Measurements from ENCODE around the gene ATF7IP2. TPM values are rescaled to one million over a fixed set of nuclear protein-coding genes. Genes with fewer than 3 reads are reported as not detected.

The ATF7IP2 gene
- total and polyA plus RNA-seq, 2 of the 13 experiments (the other 11 are each of a cell fraction or from before 2014, with no cell fraction given) = 117 to 217 TPM

- TF ChIP-seq NFYB (CRISPR knock-in tag; IDR thresholded peaks at IDR 0.05) = no peak
- no peak for TF ChIP-seq SMARCC2 (IDR thresholded peaks at IDR 0.05)
- no peak for TF ChIP-seq SRSF9 (IDR thresholded peaks at IDR 0.05; ENCODE audit: borderline replicate concordance, insufficient read depth, low read depth, low read length, poor library complexity, severe bottlenecking)
- TF ChIP-seq SAP130 (CRISPR knock-in tag; IDR thresholded peaks at IDR 0.05; ENCODE audit: low read depth) = peak; percentile 46
- TF ChIP-seq PAF1 (CRISPR knock-in tag; IDR thresholded peaks at IDR 0.05) = no peak
- TF ChIP-seq ZBTB14 (CRISPR knock-in tag; IDR thresholded peaks at IDR 0.05) = no peak
- no peak for TF ChIP-seq ISX (CRISPR knock-in tag; conservative IDR thresholded peaks at IDR 0.05)
- TF ChIP-seq SRF (IDR thresholded peaks at IDR 0.05; ENCODE audit: low read depth, low read length) = no peak
- TF ChIP-seq FOXO4 (CRISPR knock-in tag; conservative IDR thresholded peaks at IDR 0.05) = no peak
- peak; percentile 73 for TF ChIP-seq ZFP36 (IDR thresholded peaks at IDR 0.05; ENCODE audit: borderline replicate concordance, low read depth, low read length, partially characterized antibody)
- no peak for TF ChIP-seq ZC3H13 (CRISPR knock-in tag; IDR thresholded peaks at IDR 0.05)
- no peak for TF ChIP-seq ZNF512 (CRISPR knock-in tag; IDR thresholded peaks at IDR 0.05)
- peak; percentile 69; the same call in 1 of the 2 replicates for TF ChIP-seq SMAD3 (CRISPR knock-in tag; IDR thresholded peaks at IDR 0.05)
- TF ChIP-seq RCOR2 (CRISPR knock-in tag; IDR thresholded peaks at IDR 0.05) = 0 out of 2 replicates have a peak, but pooled peaks have one; percentile 48
- no peak for TF ChIP-seq POGZ (CRISPR knock-in tag; IDR thresholded peaks at IDR 0.05)
- TF ChIP-seq MED13 (CRISPR knock-in tag; IDR thresholded peaks at IDR 0.05) = no peak
- TF ChIP-seq TARDBP (CRISPR knock-in tag; IDR thresholded peaks at IDR 0.05) = 0 out of 2 replicates have a peak, but pooled peaks have one; percentile 54
- TF ChIP-seq ZFP91 (CRISPR knock-in tag; IDR thresholded peaks at IDR 0.05; ENCODE audit: borderline replicate concordance) = no peak
- no peak for TF ChIP-seq AKNA (CRISPR knock-in tag; IDR thresholded peaks at IDR 0.05; ENCODE audit: borderline replicate concordance)
- no peak for TF ChIP-seq POLR2AphosphoS2 (IDR thresholded peaks at IDR 0.05; ENCODE audit: low read depth, low read length)
Measured at GRCh38 chr16:10509534-10510025, 123.7 kb downstream of the ATF7IP2 start (continued).
